WERI-Rb-1 (cell line): Measurements from ENCODE around the gene RRAS.

Source experiments
- DNase-seq: peaks from one replicate; pipeline ENCODE4 v3.0.0-alpha.2; 2020
- H3K27ac ChIP-seq: fragments of 250-450 bp; sonication (Bioruptor Pico); 2 replicates; pipeline ENCODE4 v1.5.1; 2020; ENCODE audit warnings: mild to moderate bottlenecking, moderate library complexity
- H3K27me3 ChIP-seq: fragments of 250-450 bp; sonication (Bioruptor Pico); 2 replicates; pipeline ENCODE4 v1.5.1; 2021; ENCODE audit warnings: mild to moderate bottlenecking, low read depth, moderate library complexity; ENCODE audit not compliant: insufficient read depth, severe bottlenecking
- H3K36me3 ChIP-seq: fragments of 250-450 bp; sonication (Bioruptor Pico); 2 replicates; pipeline ENCODE4 v1.5.1; 2020; ENCODE audit warnings: mild to moderate bottlenecking, moderate library complexity
- H3K4me3 ChIP-seq: 2 replicates; pipeline ENCODE4 v1.5.1; 2011; ENCODE audit warnings: low read depth, mild to moderate bottlenecking, control low read depth, low read length
- H3K9me3 ChIP-seq: fragments of 250-450 bp; sonication (Bioruptor Pico); 2 replicates; pipeline ENCODE4 v1.5.1; 2021; ENCODE audit warnings: mild to moderate bottlenecking, moderate library complexity; ENCODE audit not compliant: severe bottlenecking
- CTCF ChIP-seq: IDR thresholded peaks from 2 replicates; pipeline ENCODE4 v1.5.1; 2011; ENCODE audit warnings: low read depth, mild to moderate bottlenecking, control low read depth, inconsistent platforms, low read length

RRAS gene

GRCh38 chr19:49682274-49682673 lies 42.3 kb upstream of the RRAS start:
- TF ChIP-seq CTCF = no peak
- no peaks in the 10 kb centered on the region for H3K9me3 ChIP-seq
- H3K27me3 ChIP-seq = no peaks in the 10 kb centered on the region
- peaks cover 70% of the 10 kb centered on the region for H3K36me3 ChIP-seq
- no peak overlapping the region for H3K27ac ChIP-seq
- no peak overlapping the region for H3K4me3 ChIP-seq
- DNase-seq = no peak

GRCh38 chr19:49681830-49682229 lies 41.9 kb upstream of the RRAS start:
- Histone ChIP-seq H3K9me3 (no peaks in the 10 kb centered on the region), H3K4me3 (no peak overlapping the region), H3K27me3 (no peaks in the 10 kb centered on the region), H3K36me3 (peaks cover 69% of the 10 kb centered on the region), H3K27ac (no peak overlapping the region)
- no peak for TF ChIP-seq CTCF
- DNase-seq = no peak

GRCh38 chr19:49680421-49681351 lies 40.7 kb upstream of the RRAS start:
- H3K9me3 ChIP-seq = no peaks in the 10 kb centered on the region
- H3K27ac ChIP-seq = peak overlapping the region; percentile 99
- TF ChIP-seq CTCF = peak; percentile 94
- peak; percentile 95 for DNase-seq
- no peaks in the 10 kb centered on the region for H3K27me3 ChIP-seq
- peaks cover 61% of the 10 kb centered on the region for H3K36me3 ChIP-seq
- H3K4me3 ChIP-seq = peak overlapping the region; percentile 41

GRCh38 chr19:49679771-49680413 lies 39.9 kb upstream of the RRAS start:
- DNase-seq = no peak

More at GRCh38 chr19:49679771-49680413, 39.9 kb upstream of the RRAS start:
- H3K27me3 ChIP-seq = no peaks in the 10 kb centered on the region
- no peak for TF ChIP-seq CTCF
- peak overlapping the region; percentile 99 for H3K27ac ChIP-seq
- H3K4me3 ChIP-seq = peak overlapping the region; percentile 41
- no peaks in the 10 kb centered on the region for H3K9me3 ChIP-seq
- H3K36me3 ChIP-seq = peaks cover 55% of the 10 kb centered on the region
